ENCODE measurements around the gene VEPH1. TPM values are rescaled to one million over a fixed set of nuclear protein-coding genes. Genes with fewer than 3 reads are reported as not detected.

VEPH1 gene
- total and polyA plus RNA-seq, 9 of the 15 experiments (the other 6 are each of a cell fraction or from before 2014, with no cell fraction given), result 4.5 to 15.6 (median 5.8) TPM

- H3K27me3 ChIP-seq (ENCODE audit: control insufficient read depth in 2 of 2, insufficient read depth in 2 of 2, low read length in 2 of 2), result no peaks in the 10 kb centered on the region; a peak in 1 of 5 replicates
- H4K20me1 ChIP-seq (replicated peaks; ENCODE audit: control insufficient read depth, insufficient read depth, low read length), result no peaks in the 10 kb centered on the region
- no peak overlapping the region for H3K9ac ChIP-seq (ENCODE audit: insufficient read depth in 1 of 2, low read depth in 2 of 2, low read length in 2 of 2)
- no TSS peak for BruUV-seq (replicated peaks)
- no peaks in the 10 kb centered on the region for H3K36me3 ChIP-seq (ENCODE audit: control insufficient read depth, insufficient read depth, low read length)
- FAIRE-seq (no peak), DNase-seq (ENCODE audit: extremely low read depth in 1 of 4, low spot score in 3 of 4) (no peak), ATAC-seq (no peak)
- no peak overlapping the region for H3K4me3 ChIP-seq
- H3K4me1 ChIP-seq (replicated peaks in 1 of 2; ENCODE audit: control insufficient read depth in 2 of 2, insufficient read depth in 2 of 2, low read length in 2 of 2), result peaks cover 4 to 11% of the 10 kb centered on the region in 2 experiments; a peak in 4 of 5 replicates
- H3K4me2 ChIP-seq (ENCODE audit: insufficient read depth, low read length), result no peak overlapping the region
- no peaks in the 10 kb centered on the region for H3K9me3 ChIP-seq (replicated peaks; ENCODE audit: control insufficient read depth, insufficient read depth, low read depth, low read length)
- H3K9me1 ChIP-seq (ENCODE audit: control insufficient read depth, insufficient read depth, low read length), result no peaks in the 10 kb centered on the region
- intact Hi-C loops (cut with micrococcal nuclease) (loop anchor here (5.0 to 10.0 kb wide), 2 partner anchors 144 to 261 kb away; no protein-coding TSS in a partner anchor), in situ Hi-C loops (cut with MboI) (no loop called here)
- no peak for TF ChIP-seq ARID1B (IDR thresholded peaks at IDR 0.05)
- no peak for TF ChIP-seq MNT (conservative IDR thresholded peaks at IDR 0.05)
- TF ChIP-seq NFE2L1 (tag; IDR thresholded peaks at IDR 0.05; ENCODE audit: borderline replicate concordance, low read depth), result no peak
- TF ChIP-seq KLF13 (tag; IDR thresholded peaks at IDR 0.05; ENCODE audit: borderline replicate concordance, low read depth), result no peak
- TF ChIP-seq GABPB2 (CRISPR knock-in tag; conservative IDR thresholded peaks at IDR 0.05), result no peak
- TF ChIP-seq ZBTB17 (CRISPR knock-in tag; IDR thresholded peaks at IDR 0.05), result no peak
- no peak for TF ChIP-seq ZNF766 (CRISPR knock-in tag; conservative IDR thresholded peaks at IDR 0.05)
- TF ChIP-seq TAF7 (tag; IDR thresholded peaks at IDR 0.05), result no peak
- no peak for TF ChIP-seq CSDE1 (IDR thresholded peaks at IDR 0.05)
- no peak for TF ChIP-seq ZNF740 (CRISPR knock-in tag; IDR thresholded peaks at IDR 0.05)
- TF ChIP-seq ZNF740 (tag; IDR thresholded peaks at IDR 0.05), result no peak
- no peak for TF ChIP-seq HLTF (IDR thresholded peaks at IDR 0.05)
- TF ChIP-seq ZKSCAN8 (CRISPR knock-in tag; IDR thresholded peaks at IDR 0.05), result no peak
- no peak for TF ChIP-seq ZNF282 (CRISPR knock-in tag; IDR thresholded peaks at IDR 0.05)
- TF ChIP-seq NFIX (CRISPR knock-in tag; IDR thresholded peaks at IDR 0.05; ENCODE audit: low read depth), result no peak
- no peak for TF ChIP-seq NCOA4 (IDR thresholded peaks at IDR 0.05; ENCODE audit: partially characterized antibody)
- TF ChIP-seq U2AF1 (optimal IDR thresholded peaks at IDR 0.05; ENCODE audit: low read depth, low read length), result no peak
- TF ChIP-seq MCM7 (IDR thresholded peaks at IDR 0.05), result no peak
- 18% methylated on average over 3 of the region's 3 CpGs for WGBS (ENCODE audit: insufficient coverage, low coverage, missing lambda C conversion rate)
- H3K27ac ChIP-seq (ENCODE audit: extremely low read depth, low read depth, low read length), result no peak overlapping the region
- H2AFZ ChIP-seq (ENCODE audit: low read depth, low read length), result no peak overlapping the region
- H3K79me2 ChIP-seq (ENCODE audit: control insufficient read depth, insufficient read depth, low read length), result no peaks in the 10 kb centered on the region
- ChIA-PET CTCF (ENCODE audit: low intra/inter-chr PET ratio) (no interaction called here), POLR2A (interaction anchor here (1.0 kb wide), 1 partner anchor 9 kb away, joined by 3 read pairs; no protein-coding TSS in a partner anchor)
Measured at GRCh38 chr3:157495846-157496245, 7.4 kb downstream of the VEPH1 start.
